Breast epithelium (tissue), 3 donors: ENCODE results near the gene STX3.
"Not testable (repeated sequence)": the region's sequence is repeated elsewhere in the genome, so short reads cannot be mapped to it uniquely, and the experiment has no call there.

Experiments
- POLR2A ChIP-seq: fragments of 450-650 bp; IDR thresholded peaks from one replicate; pipeline ENCODE4 v1.6.1; 2016; ENCODE audit warnings: antibody characterized with exemption, mild to moderate bottlenecking, moderate library complexity
- POLR2AphosphoS5 ChIP-seq, 3 donors: sonication (generic); formaldehyde crosslinking; IDR thresholded peaks; one replicate each; pipeline ENCODE4 v1.6.1; 2017; ENCODE audit warnings: antibody characterized with exemption in 3 of 3
- TF ChIP-seq, protein P1 (sequence below), 3 donors: fragments of 450-650 bp; IDR thresholded peaks; one replicate each; pipeline ENCODE4 v1.5.1; 2016 to 2017; ENCODE audit warnings: antibody characterized with exemption in 3 of 3, mild to moderate bottlenecking in 3 of 3, moderate library complexity in 3 of 3

DNA sequence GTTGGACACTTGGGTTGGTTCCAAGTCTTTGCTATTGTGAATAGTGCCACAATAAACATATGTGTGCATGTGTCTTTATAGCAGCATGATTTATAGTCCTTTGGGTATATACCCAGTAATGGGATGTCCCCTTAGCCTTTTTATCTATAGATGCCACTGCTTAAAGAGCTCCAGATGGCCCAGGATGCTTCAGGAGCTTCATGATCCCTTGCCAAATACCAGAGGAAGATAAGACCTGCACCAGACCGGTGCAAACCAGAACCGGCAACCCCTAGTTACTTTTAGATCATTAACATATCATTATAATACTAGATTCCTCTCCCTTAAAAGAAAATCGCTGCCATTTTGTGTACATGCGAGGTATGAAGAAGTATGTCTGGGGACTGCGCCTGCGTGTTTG is 93.3 kb downstream of the STX3 start:
- TF ChIP-seq, protein P1, sequence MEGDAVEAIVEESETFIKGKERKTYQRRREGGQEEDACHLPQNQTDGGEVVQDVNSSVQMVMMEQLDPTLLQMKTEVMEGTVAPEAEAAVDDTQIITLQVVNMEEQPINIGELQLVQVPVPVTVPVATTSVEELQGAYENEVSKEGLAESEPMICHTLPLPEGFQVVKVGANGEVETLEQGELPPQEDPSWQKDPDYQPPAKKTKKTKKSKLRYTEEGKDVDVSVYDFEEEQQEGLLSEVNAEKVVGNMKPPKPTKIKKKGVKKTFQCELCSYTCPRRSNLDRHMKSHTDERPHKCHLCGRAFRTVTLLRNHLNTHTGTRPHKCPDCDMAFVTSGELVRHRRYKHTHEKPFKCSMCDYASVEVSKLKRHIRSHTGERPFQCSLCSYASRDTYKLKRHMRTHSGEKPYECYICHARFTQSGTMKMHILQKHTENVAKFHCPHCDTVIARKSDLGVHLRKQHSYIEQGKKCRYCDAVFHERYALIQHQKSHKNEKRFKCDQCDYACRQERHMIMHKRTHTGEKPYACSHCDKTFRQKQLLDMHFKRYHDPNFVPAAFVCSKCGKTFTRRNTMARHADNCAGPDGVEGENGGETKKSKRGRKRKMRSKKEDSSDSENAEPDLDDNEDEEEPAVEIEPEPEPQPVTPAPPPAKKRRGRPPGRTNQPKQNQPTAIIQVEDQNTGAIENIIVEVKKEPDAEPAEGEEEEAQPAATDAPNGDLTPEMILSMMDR (IDR thresholded peaks at IDR 0.05): not testable (repeated sequence)
- not testable (repeated sequence) for TF ChIP-seq POLR2A; POLR2AphosphoS5 (IDR thresholded peaks at IDR 0.05)
